C4-2B (cell line): ENCODE data around the gene OLA1.

Source experiments
- CTCF ChIP-seq: fragments of 450-650 bp; conservative IDR thresholded peaks from 2 replicates; pipeline ENCODE4 v1.5.1; 2017; ENCODE audit warnings: mild to moderate bottlenecking
- ZFX ChIP-seq: fragments of 450-650 bp; IDR thresholded peaks from 2 replicates; pipeline ENCODE4 v1.6.1; 2017

- TF ChIP-seq CTCF (no peak), ZFX (no peak)
These were observed 224.5 kb downstream of the OLA1 start for GRCh38 chr2:174023591-174024523.
